Chondrocyte (in vitro differentiated cells): ENCODE data around the gene ALDH5A1. TPM values are rescaled to one million over a fixed set of nuclear protein-coding genes. Genes with fewer than 3 reads are reported as not detected.

Source experiments
- DNase-seq: peaks from one replicate; pipeline ENCODE4 v3.0.0; 2021; ENCODE audit warnings: mixed read lengths, low spot score
- H3K27ac Mint-ChIP-seq: one replicate; pipeline ENCODE4 v1.8.0; 2021; ENCODE audit warnings: mild to moderate bottlenecking, moderate library complexity, mixed read lengths; ENCODE audit not compliant: unreplicated experiment
- H3K27me3 Mint-ChIP-seq: 2 replicates; pipeline ENCODE4 v1.8.0; 2021; ENCODE audit warnings: low read depth, mixed read lengths
- H3K36me3 Mint-ChIP-seq: 2 replicates; pipeline ENCODE4 v1.8.0; 2021; ENCODE audit warnings: low read depth, mixed read lengths
- H3K4me1 Mint-ChIP-seq: 2 replicates; pipeline ENCODE4 v1.8.0; 2021; ENCODE audit warnings: low read depth, mild to moderate bottlenecking, mixed read lengths
- H3K4me3 Mint-ChIP-seq: one replicate; pipeline ENCODE4 v1.8.0; 2021; ENCODE audit warnings: mild to moderate bottlenecking, moderate library complexity, mixed read lengths; ENCODE audit not compliant: unreplicated experiment
- H3K9me3 Mint-ChIP-seq: 2 replicates; pipeline ENCODE4 v1.8.0; 2021; ENCODE audit warnings: low read depth, mixed read lengths
- total RNA-seq: library from RNA; stranded (reverse); gene quantifications from 3 replicates; pipeline ENCODE4 v1.2.1, GENCODE V29; 2021
- TF ChIP-seq, protein P1 (sequence below): fragments of 200-600 bp; sonication (generic); IDR thresholded peaks from 2 replicates; pipeline ENCODE4 v1.5.0; 2021; ENCODE audit warnings: antibody characterized with exemption, mild to moderate bottlenecking, moderate library complexity

The ALDH5A1 gene
- total RNA-seq, 1 donor from 2014 or later, result 7.2 TPM

DNA sequence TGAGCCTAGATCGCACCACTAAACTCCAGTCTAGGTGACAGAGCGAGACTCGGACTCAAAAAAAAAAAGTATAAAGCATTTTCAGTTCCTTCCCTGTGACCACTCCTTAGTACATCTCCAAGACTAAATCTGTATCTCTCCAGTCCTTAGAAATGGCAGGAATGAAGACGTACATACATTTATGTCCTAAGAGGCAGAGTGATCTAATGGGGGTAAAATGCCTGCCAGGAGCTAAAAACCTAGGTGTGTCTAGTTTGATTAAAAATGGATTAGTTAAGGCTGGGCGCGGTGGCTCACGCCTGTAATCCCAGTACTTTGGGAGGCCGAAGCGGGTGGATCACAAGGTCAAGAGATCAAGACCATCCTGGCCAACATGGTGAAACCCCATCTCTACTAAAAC is 70.4 kb downstream of the ALDH5A1 start:
- no peaks in the 10 kb centered on the region for H3K9me3 Mint-ChIP-seq
- no peaks in the 10 kb centered on the region for H3K27me3 Mint-ChIP-seq
- H3K36me3 Mint-ChIP-seq, result no peaks in the 10 kb centered on the region
- no peak overlapping the region for H3K4me3 Mint-ChIP-seq
- DNase-seq, result no peak
- TF ChIP-seq, protein P1, sequence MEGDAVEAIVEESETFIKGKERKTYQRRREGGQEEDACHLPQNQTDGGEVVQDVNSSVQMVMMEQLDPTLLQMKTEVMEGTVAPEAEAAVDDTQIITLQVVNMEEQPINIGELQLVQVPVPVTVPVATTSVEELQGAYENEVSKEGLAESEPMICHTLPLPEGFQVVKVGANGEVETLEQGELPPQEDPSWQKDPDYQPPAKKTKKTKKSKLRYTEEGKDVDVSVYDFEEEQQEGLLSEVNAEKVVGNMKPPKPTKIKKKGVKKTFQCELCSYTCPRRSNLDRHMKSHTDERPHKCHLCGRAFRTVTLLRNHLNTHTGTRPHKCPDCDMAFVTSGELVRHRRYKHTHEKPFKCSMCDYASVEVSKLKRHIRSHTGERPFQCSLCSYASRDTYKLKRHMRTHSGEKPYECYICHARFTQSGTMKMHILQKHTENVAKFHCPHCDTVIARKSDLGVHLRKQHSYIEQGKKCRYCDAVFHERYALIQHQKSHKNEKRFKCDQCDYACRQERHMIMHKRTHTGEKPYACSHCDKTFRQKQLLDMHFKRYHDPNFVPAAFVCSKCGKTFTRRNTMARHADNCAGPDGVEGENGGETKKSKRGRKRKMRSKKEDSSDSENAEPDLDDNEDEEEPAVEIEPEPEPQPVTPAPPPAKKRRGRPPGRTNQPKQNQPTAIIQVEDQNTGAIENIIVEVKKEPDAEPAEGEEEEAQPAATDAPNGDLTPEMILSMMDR, result no peak
- no peak overlapping the region for H3K27ac Mint-ChIP-seq
- H3K4me1 Mint-ChIP-seq, result no peaks in the 10 kb centered on the region

DNA sequence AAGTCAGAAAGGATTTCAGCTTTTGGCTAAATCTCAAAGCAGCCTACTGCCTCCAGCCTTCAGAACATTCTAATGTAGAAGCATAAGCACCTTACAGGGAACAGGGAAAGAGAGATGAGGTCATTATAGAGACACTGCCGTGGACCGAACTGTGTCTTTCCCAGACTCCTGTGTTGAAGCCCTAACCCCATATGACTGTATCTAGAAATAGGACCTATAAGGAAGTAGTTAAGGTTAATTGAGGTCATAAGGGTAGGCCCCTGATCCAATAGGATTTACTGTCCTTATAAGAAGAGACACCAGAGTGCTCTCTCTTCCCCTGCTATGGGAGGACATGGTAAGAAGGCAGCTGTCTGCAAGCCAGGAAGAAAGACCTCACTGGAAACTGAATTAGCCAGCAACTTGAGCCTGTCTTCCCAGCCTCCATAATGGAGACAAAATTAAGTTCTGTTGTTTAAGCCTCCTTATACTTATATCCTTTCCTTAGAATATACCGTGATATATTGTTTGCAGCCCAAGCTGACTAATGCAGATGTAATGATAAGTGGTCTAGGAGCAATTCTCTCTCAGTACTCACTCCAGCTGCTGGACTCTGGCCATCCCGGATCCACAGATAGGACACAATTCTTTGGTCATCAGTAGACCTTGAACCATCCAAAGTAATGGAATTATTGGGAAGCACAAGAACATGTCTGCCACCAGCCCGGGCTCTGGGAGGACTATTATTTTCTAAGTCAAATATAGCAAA is 71.4 kb downstream of the ALDH5A1 start:
- TF ChIP-seq, protein P1, result no peak
- Mint-ChIP-seq H3K4me1 (no peaks in the 10 kb centered on the region), H3K4me3 (no peak overlapping the region), H3K36me3 (no peaks in the 10 kb centered on the region), H3K27me3 (no peaks in the 10 kb centered on the region), H3K27ac (no peak overlapping the region), H3K9me3 (no peaks in the 10 kb centered on the region)
- no peak for DNase-seq

DNA sequence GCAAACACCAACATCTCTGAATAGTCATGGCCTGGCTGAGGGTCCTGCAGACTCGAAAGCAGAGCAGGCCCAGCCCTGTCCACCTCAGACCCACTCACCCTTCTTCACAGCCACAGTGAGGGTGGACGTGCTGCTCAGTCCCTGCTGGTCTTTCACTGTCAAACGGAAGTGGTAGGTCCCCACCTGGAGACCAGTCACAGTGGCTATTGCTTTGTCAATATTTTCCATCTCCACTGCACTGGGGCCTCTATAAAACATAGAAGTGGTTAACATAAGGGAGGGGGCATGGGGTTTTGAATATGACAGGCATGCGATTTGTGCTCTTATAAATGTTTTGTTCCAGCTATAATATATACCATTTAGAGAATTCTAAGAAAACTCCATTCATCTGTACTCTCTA is 73.9 kb downstream of the ALDH5A1 start:
- no peak overlapping the region for H3K4me3 Mint-ChIP-seq
- H3K9me3 Mint-ChIP-seq, result no peaks in the 10 kb centered on the region
- no peaks in the 10 kb centered on the region for H3K4me1 Mint-ChIP-seq
- TF ChIP-seq, protein P1, result no peak
- DNase-seq, result no peak
- H3K27me3 Mint-ChIP-seq, result peaks cover 3% of the 10 kb centered on the region
- no peak overlapping the region for H3K27ac Mint-ChIP-seq
- no peaks in the 10 kb centered on the region for H3K36me3 Mint-ChIP-seq

DNA sequence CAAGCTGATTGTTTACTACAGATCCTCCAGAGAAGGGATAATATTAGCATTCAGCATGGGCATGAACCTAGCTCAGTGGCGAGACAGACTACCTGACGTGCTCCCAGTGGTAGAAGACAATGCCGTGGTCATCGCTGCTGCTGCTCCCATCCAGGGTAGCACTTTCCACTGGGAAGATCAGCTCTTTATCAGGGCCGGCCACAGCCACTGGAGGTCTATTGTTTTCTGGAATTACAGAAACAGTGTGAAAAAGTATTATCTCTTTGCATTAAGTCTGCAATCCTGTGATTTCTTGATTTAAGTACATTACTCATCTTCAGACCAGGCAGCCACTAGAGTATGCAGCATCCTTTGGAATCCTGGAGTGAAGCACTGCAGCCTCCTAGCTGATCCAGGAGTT is 75.0 kb downstream of the ALDH5A1 start:
- no peaks in the 10 kb centered on the region for H3K4me1 Mint-ChIP-seq
- no peak for DNase-seq
- H3K9me3 Mint-ChIP-seq, result no peaks in the 10 kb centered on the region
- TF ChIP-seq, protein P1, result no peak
- peaks cover 3% of the 10 kb centered on the region for H3K27me3 Mint-ChIP-seq
- no peak overlapping the region for H3K27ac Mint-ChIP-seq
- H3K4me3 Mint-ChIP-seq, result no peak overlapping the region
- H3K36me3 Mint-ChIP-seq, result no peaks in the 10 kb centered on the region

DNA sequence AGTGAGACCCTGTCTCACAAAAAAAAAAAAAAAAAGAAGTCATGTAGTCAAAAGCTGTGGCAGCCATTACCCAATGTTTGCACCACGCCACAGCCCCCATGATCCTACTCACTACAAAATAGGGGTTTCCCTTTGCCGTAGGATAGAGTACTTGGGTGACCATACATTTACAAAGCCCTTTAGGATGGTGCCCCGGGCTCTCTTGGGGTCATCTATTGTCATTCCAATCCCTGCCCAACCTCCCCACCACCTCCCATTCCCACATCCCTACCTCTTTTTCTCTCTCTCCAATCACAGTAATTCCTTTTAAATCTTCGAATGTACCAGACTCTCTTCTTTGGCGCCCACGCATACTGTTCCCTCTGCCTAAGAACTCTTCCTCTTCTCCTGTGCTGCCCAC is 76.6 kb downstream of the ALDH5A1 start:
- no peaks in the 10 kb centered on the region for H3K9me3 Mint-ChIP-seq
- TF ChIP-seq, protein P1, result no peak
- no peaks in the 10 kb centered on the region for H3K4me1 Mint-ChIP-seq
- no peak overlapping the region for H3K27ac Mint-ChIP-seq
- no peaks in the 10 kb centered on the region for H3K36me3 Mint-ChIP-seq
- no peak for DNase-seq
- H3K27me3 Mint-ChIP-seq, result peaks cover 4% of the 10 kb centered on the region
- H3K4me3 Mint-ChIP-seq, result no peak overlapping the region
